Natural killer cell (primary cell): Measurements from ENCODE around the gene ARHGAP35. TPM values are rescaled to one million over a fixed set of nuclear protein-coding genes. Genes with fewer than 3 reads are reported as not detected.
"Not testable (repeated sequence)": the region's sequence is repeated elsewhere in the genome, so short reads cannot be mapped to it uniquely, and the experiment has no call there.

Experiments
- ATAC-seq, 3 donors: fragments of 150-1000 bp in 2 of 3; fragments of 200-7000 bp in 1 of 3; cut with Tn5 transposase; 1 replicate in 1 of 3; 2 replicates in 2 of 3; pipeline ENCODE4 v1.10.0; 2021; ENCODE audit warnings: mild to moderate bottlenecking in 2 of 3, moderate library complexity in 2 of 3
- DNase-seq, 2 donors: peaks; one replicate each; pipeline versions ENCODE4 v3.0.0 to v3.0.0-alpha.2; 2013 to 2021; ENCODE audit warnings: mixed read lengths in 1 of 2
- H3K27ac ChIP-seq: one replicate; pipeline ENCODE4 v1.5.1; 2013; ENCODE audit warnings: mild to moderate bottlenecking, low read length
- H3K27me3 ChIP-seq: one replicate; pipeline ENCODE4 v1.6.1; 2013; ENCODE audit warnings: low read length; ENCODE audit not compliant: control insufficient read depth, insufficient read depth
- H3K36me3 ChIP-seq: one replicate; pipeline ENCODE4 v1.6.1; 2013; ENCODE audit warnings: low read length; ENCODE audit not compliant: control insufficient read depth, insufficient read depth
- H3K4me1 ChIP-seq: one replicate; pipeline ENCODE4 v1.6.1; 2013; ENCODE audit warnings: low read length; ENCODE audit not compliant: control insufficient read depth, insufficient read depth
- H3K4me3 ChIP-seq: one replicate; pipeline ENCODE4 v1.5.1; 2013; ENCODE audit warnings: low read length
- H3K9me3 ChIP-seq: one replicate; pipeline ENCODE4 v1.6.1; 2013; ENCODE audit warnings: low read length; ENCODE audit not compliant: control insufficient read depth, insufficient read depth
- H3K27ac Mint-ChIP-seq, 2 donors: one replicate each; pipeline ENCODE4 v1.8.0; 2022; ENCODE audit warnings: mild to moderate bottlenecking in 2 of 2, mixed read lengths in 2 of 2, moderate library complexity in 1 of 2
- H3K27me3 Mint-ChIP-seq, 2 donors: one replicate each; pipeline ENCODE4 v1.8.0; 2022; ENCODE audit warnings: low read depth in 2 of 2, mixed read lengths in 2 of 2
- H3K36me3 Mint-ChIP-seq: one replicate; pipeline ENCODE4 v1.8.0; 2022; ENCODE audit warnings: mixed read lengths
- H3K4me1 Mint-ChIP-seq, 2 donors: one replicate each; pipeline ENCODE4 v1.8.0; 2022; ENCODE audit warnings: mixed read lengths in 2 of 2
- H3K4me3 Mint-ChIP-seq: one replicate; pipeline ENCODE4 v1.8.0; 2022; ENCODE audit warnings: mild to moderate bottlenecking, moderate library complexity, mixed read lengths
- H3K9me3 Mint-ChIP-seq, 2 donors: one replicate each; pipeline ENCODE4 v1.8.0; 2022; ENCODE audit warnings: mixed read lengths in 2 of 2
- WGBS: methylation state at CpG from one replicate; pipeline ENCODE4 v1.1.7; 2013; ENCODE audit warnings: missing lambda C conversion rate; ENCODE audit not compliant: insufficient coverage; 5-methylcytosine and 5-hydroxymethylcytosine counted together
- intact Hi-C: fragments of 100-400 bp; cut with micrococcal nuclease; formaldehyde crosslinking; loops from one replicate; pipeline ENCODE4 v1.14.2; 2022
- total RNA-seq, 4 donors: library from RNA; stranded (reverse); fragments of 120-200 nt in 1 of 4; gene quantifications; one replicate each; pipeline versions ENCODE4 v1.2.3 to v1.2.4, GENCODE V29; 2013 to 2022
- TF ChIP-seq, protein P1 (sequence below): fragments of 200-600 bp; IDR thresholded peaks from one replicate; pipeline ENCODE4 v1.8.0; 2022; ENCODE audit warnings: antibody characterized with exemption

Gene ARHGAP35
- total RNA-seq, 3 donors from 2014 or later (not counting 1 experiment from before 2014, with no cell fraction given), result 40.2 to 66.2 (median 48.5) TPM

DNA sequence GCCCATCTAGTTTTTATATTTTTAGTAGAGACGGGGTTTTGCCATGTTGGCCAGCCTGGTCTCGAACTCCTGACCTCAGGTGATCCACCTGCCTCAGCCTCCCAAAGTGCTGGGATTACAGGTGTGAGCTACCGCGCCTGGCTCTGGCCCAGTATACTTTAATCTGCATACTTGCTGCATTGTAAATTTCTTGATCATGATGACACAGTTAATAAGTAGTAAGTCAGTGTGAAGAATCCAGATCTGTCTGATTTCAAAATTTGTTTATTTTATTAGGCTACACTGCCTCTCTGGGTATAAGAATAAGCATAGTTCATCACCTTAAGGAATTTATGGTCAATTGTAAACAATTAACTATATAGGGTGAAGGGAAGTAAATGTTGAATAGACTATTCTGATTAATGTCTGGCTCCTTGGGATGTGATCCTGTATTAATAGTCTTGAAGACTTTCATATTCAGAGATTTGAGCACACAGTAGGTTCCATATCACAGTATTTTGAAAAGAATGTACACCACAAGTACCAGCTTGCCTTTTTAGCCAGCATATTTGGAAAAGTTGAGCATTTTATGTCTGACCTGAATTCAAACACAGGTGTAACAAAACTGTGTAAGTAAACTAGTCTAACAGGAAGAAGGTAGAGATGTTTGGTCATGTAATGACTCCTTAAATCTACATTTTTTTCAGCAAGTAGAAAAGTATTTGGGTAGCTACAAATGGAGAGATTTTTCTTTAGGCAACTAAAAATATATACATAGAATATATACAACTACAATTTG is 7.4 kb downstream of the ARHGAP35 start:
- H3K9me3 ChIP-seq, result no peaks in the 10 kb centered on the region
- Mint-ChIP-seq H3K4me1 (peaks cover 24 to 27% of the 10 kb centered on the region in 2 donors), H3K27me3 (no peaks in the 10 kb centered on the region), H3K4me3 (no peak overlapping the region), H3K9me3 (no peaks in the 10 kb centered on the region), H3K27ac (peak overlapping the region in 1 of 2 donors; percentile 21), H3K36me3 (no peaks in the 10 kb centered on the region)
- intact Hi-C loops, result no loop called here
- H3K27me3 ChIP-seq, result no peaks in the 10 kb centered on the region
- H3K4me3 ChIP-seq, result no peak overlapping the region
- no peak for DNase-seq
- peaks cover 8% of the 10 kb centered on the region for H3K4me1 ChIP-seq
- H3K27ac ChIP-seq, result no peak overlapping the region
- 98% methylated on average over 4 of the region's 4 CpGs for WGBS
- H3K36me3 ChIP-seq, result no peaks in the 10 kb centered on the region
- TF ChIP-seq, protein P1, sequence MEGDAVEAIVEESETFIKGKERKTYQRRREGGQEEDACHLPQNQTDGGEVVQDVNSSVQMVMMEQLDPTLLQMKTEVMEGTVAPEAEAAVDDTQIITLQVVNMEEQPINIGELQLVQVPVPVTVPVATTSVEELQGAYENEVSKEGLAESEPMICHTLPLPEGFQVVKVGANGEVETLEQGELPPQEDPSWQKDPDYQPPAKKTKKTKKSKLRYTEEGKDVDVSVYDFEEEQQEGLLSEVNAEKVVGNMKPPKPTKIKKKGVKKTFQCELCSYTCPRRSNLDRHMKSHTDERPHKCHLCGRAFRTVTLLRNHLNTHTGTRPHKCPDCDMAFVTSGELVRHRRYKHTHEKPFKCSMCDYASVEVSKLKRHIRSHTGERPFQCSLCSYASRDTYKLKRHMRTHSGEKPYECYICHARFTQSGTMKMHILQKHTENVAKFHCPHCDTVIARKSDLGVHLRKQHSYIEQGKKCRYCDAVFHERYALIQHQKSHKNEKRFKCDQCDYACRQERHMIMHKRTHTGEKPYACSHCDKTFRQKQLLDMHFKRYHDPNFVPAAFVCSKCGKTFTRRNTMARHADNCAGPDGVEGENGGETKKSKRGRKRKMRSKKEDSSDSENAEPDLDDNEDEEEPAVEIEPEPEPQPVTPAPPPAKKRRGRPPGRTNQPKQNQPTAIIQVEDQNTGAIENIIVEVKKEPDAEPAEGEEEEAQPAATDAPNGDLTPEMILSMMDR, result no peak
- ATAC-seq, result no peak

DNA sequence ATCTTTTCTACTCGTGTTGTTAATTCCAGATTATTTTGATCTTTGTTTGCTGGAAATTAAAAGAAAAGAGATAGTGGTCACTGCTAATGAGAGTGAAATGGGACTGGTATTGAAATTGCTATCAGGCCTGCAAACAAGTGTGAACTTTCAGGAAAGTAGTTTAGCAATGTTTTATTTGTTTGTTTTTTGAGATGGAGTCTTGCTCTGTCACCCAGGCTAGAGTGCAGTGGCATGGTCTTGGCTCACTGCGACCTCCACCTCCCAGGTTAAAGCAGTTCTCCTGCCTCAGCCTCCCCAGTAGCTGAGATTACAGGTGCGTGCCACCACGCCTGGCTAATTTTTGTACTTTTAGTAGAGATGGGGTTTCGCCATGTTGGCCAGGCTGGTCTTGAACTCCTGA is 10.4 kb downstream of the ARHGAP35 start:
- H3K27ac ChIP-seq, ATAC-seq, intact Hi-C loops, DNase-seq, H3K4me1 ChIP-seq, H3K27me3 ChIP-seq, H3K27me3 Mint-ChIP-seq, H3K4me3 ChIP-seq, H3K9me3 Mint-ChIP-seq, H3K9me3 ChIP-seq, H3K36me3 Mint-ChIP-seq, H3K36me3 ChIP-seq, H3K4me3 Mint-ChIP-seq, H3K27ac Mint-ChIP-seq: not testable (repeated sequence)
- peaks cover 24 to 32% of the 10 kb centered on the region in 2 donors for H3K4me1 Mint-ChIP-seq
- 96% methylated on average over 5 of the region's 5 CpGs for WGBS

DNA sequence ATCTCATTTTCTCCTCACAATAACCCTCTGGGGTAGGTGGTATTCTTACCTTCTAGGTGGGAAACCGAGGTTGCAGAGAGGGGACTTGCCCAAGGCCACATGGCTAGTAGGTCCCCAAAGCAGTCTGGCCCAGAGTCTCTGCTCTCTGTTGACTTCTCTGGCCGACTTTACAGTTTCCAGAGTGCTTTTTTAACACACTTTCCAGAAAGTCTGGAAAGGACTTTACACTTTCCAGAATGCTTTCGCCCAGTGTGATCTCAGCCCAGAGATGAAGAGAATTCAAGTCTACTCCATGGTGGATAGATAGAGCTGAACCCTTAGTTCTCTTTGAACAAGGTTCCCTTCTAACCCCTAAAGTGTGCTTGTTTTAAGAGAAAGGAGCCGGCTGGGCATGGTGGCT is 12.2 kb downstream of the ARHGAP35 start:
- Mint-ChIP-seq H3K27ac (no peak overlapping the region), H3K4me1 (peaks cover 10 to 14% of the 10 kb centered on the region in 2 donors), H3K27me3 (no peaks in the 10 kb centered on the region), H3K9me3 (no peaks in the 10 kb centered on the region), H3K4me3 (no peak overlapping the region), H3K36me3 (no peaks in the 10 kb centered on the region)
- no peaks in the 10 kb centered on the region for H3K36me3 ChIP-seq
- WGBS, result 90% methylated on average over 3 of the region's 4 CpGs
- H3K4me1 ChIP-seq, result no peaks in the 10 kb centered on the region
- no peak for ATAC-seq
- H3K27ac ChIP-seq, result no peak overlapping the region
- no peak for DNase-seq
- no peaks in the 10 kb centered on the region for H3K27me3 ChIP-seq
- no peaks in the 10 kb centered on the region for H3K9me3 ChIP-seq
- H3K4me3 ChIP-seq, result no peak overlapping the region
- TF ChIP-seq, protein P1, result no peak
- intact Hi-C loops, result no loop called here

DNA sequence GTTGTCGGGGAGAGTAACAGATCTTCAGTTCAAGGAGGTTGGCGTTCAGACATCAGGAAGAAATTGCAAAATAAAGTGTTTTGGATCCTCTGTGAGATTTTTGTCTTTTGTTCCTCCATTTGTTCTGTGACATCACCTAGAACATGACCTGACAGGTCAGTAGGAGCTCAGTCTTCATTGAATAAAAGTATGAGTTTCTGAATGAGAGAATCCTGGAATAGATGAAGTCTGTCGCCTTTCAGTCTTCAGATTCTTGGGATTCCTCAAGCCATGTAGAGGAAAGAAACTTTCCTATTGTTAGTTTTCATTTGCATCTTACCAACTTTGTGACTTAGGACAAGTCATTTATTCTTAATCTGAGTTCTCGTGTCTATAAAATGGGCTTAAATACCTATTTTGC is 14.4 kb downstream of the ARHGAP35 start:
- Mint-ChIP-seq H3K36me3 (no peaks in the 10 kb centered on the region), H3K27me3 (no peaks in the 10 kb centered on the region), H3K27ac (no peak overlapping the region), H3K4me3 (no peak overlapping the region), H3K9me3 (no peaks in the 10 kb centered on the region), H3K4me1 (peaks cover 3 to 9% of the 10 kb centered on the region in 2 donors)
- ATAC-seq (no peak), DNase-seq (no peak)
- 87% methylated on average over 3 of the region's 4 CpGs for WGBS
- H3K9me3 ChIP-seq, result no peaks in the 10 kb centered on the region
- no peak overlapping the region for H3K4me3 ChIP-seq
- H3K27me3 ChIP-seq, result no peaks in the 10 kb centered on the region
- H3K4me1 ChIP-seq, result no peaks in the 10 kb centered on the region
- no peaks in the 10 kb centered on the region for H3K36me3 ChIP-seq
- intact Hi-C loops, result no loop called here
- H3K27ac ChIP-seq, result no peak overlapping the region
- TF ChIP-seq, protein P1, result no peak
